HepG2 (cell line): Measurements from ENCODE around the gene KCNK5. TPM values are rescaled to one million over a fixed set of nuclear protein-coding genes. Genes with fewer than 3 reads are reported as not detected.

Experiments
- ATAC-seq: fragments of 200-7000 bp; cut with Tn5 transposase; 3 replicates; pipeline ENCODE4 v1.9.1; 2020; ENCODE audit warnings: mild to moderate bottlenecking, moderate library complexity
- BruUV-seq: library from RNA; stranded (reverse); fragments of 400-500 nt; replicated peaks from 2 replicates; lab custom pipeline; 2021; lab: Mats Ljungman, UMichigan
- CTCF ChIA-PET: fragments of 300-600 bp; formaldehyde crosslinking; extraction: SDS; loops from one replicate; lab custom pipeline; 2021; ENCODE audit warnings: low total read pairs, inconsistent platforms, low intra/inter-chr PET ratio; lab: Yijun Ruan, JAX
- POLR2A ChIA-PET: fragments of 350-600 bp; sonication (Branson Sonifier 250); formaldehyde crosslinking; loops from one replicate; lab custom pipeline; 2020; ENCODE audit warnings: antibody characterized with exemption, inconsistent platforms; lab: Yijun Ruan, JAX
- DNase-seq: peaks from one replicate; pipeline ENCODE4 v3.0.0-alpha.2; 2015; ENCODE audit warnings: low spot score
- FAIRE-seq: peaks from 3 replicates; lab custom pipeline; 2011; peaks lifted over from hg19 to GRCh38; lab: Jason Lieb, UNC
- H2AFZ ChIP-seq: one replicate; pipeline ENCODE4 v1.6.1; 2011; ENCODE audit warnings: low read length, inconsistent platforms
- H3K27ac ChIP-seq: fragments of 300-600 bp; 3 replicates; pipeline ENCODE4 v1.8.0; 2011; ENCODE audit warnings: mixed run types, mild to moderate bottlenecking, mixed read lengths, low read length, inconsistent platforms; ENCODE audit not compliant: insufficient read depth; ENCODE audit errors: extremely low read length
- H3K27me3 ChIP-seq, 2 experiments: fragments of 200-600 bp in 1 of 2; 2 replicates in 1 of 2; 3 replicates in 1 of 2; pipeline versions ENCODE4 v1.6.0 to v1.8.0; 2011; ENCODE audit warnings: low read length in 2 of 2, mild to moderate bottlenecking in 2 of 2, moderate library complexity in 2 of 2, inconsistent platforms in 1 of 2; ENCODE audit not compliant: insufficient read depth in 2 of 2, control insufficient read depth in 1 of 2
- H3K36me3 ChIP-seq, 2 experiments: fragments of 200-600 bp in 1 of 2; replicated peaks in 1 of 2; 2 replicates in 1 of 2; 3 replicates in 1 of 2; pipeline versions ENCODE4 v1.5.1 to v1.8.0; 2011; ENCODE audit warnings: low read length in 2 of 2, inconsistent platforms in 1 of 2; ENCODE audit not compliant: insufficient read depth in 2 of 2, control insufficient read depth in 1 of 2
- H3K4me1 ChIP-seq: 2 replicates; pipeline ENCODE4 v1.5.1; 2012; ENCODE audit warnings: low read length, inconsistent platforms; ENCODE audit not compliant: insufficient read depth
- H3K4me2 ChIP-seq: 2 replicates; pipeline ENCODE4 v1.6.0; 2011; ENCODE audit warnings: low read depth, low read length, inconsistent platforms
- H3K4me3 ChIP-seq, 3 experiments: fragments of 200-600 bp in 1 of 3; sonication (generic), shearing (Covaris generic) in 1 of 3; replicated peaks in 1 of 3; 2 replicates each; pipeline ENCODE4 v1.5.1; 2011 to 2016; ENCODE audit warnings: low read length in 3 of 3, inconsistent platforms in 2 of 3, low read depth in 2 of 3, mild to moderate bottlenecking in 2 of 3, control low read depth in 1 of 3, mixed read lengths in 1 of 3; ENCODE audit not compliant: insufficient read depth in 1 of 3
- H3K79me2 ChIP-seq: one replicate; pipeline ENCODE4 v1.6.1; 2011; ENCODE audit warnings: low read length, inconsistent platforms; ENCODE audit not compliant: insufficient read depth
- H3K9ac ChIP-seq: 2 replicates; pipeline ENCODE4 v1.6.0; 2011; ENCODE audit warnings: mild to moderate bottlenecking, low read depth, low read length, inconsistent platforms; ENCODE audit not compliant: insufficient read depth
- H3K9me3 ChIP-seq: 2 replicates; pipeline ENCODE4 v1.5.1; 2012; ENCODE audit warnings: mild to moderate bottlenecking, low read length
- H4K20me1 ChIP-seq: 2 replicates; pipeline ENCODE4 v1.6.0; 2011; ENCODE audit warnings: inconsistent platforms, mild to moderate bottlenecking, low read length, moderate library complexity; ENCODE audit not compliant: insufficient read depth
- ARNTL ChIP-seq: sonication (generic); formaldehyde crosslinking; IDR thresholded peaks from 2 replicates; pipeline ENCODE4 v1.4.0; 2020; ENCODE audit warnings: mild to moderate bottlenecking, missing genetic modification reagents
- DNMT1 ChIP-seq: sonication (generic); formaldehyde crosslinking; IDR thresholded peaks from 2 replicates; pipeline ENCODE4 v1.5.1; 2020; ENCODE audit warnings: mild to moderate bottlenecking, missing genetic modification reagents
- NCOR1 ChIP-seq: fragments of 200-600 bp; sonication (generic); IDR thresholded peaks from 2 replicates; pipeline ENCODE4 v1.7.0; 2017; ENCODE audit warnings: antibody characterized with exemption, low read length, borderline replicate concordance
- PAX8 ChIP-seq: sonication (generic); formaldehyde crosslinking; IDR thresholded peaks from 2 replicates; pipeline ENCODE4 v1.8.0; 2022; ENCODE audit warnings: mild to moderate bottlenecking, missing genetic modification reagents, borderline replicate concordance
- STAG1 ChIP-seq: sonication (generic); formaldehyde crosslinking; IDR thresholded peaks from 2 replicates; pipeline ENCODE4 v1.4.0; 2020; ENCODE audit warnings: missing genetic modification reagents
- TBX3 ChIP-seq: fragments of 450-650 bp; IDR thresholded peaks from 2 replicates; pipeline ENCODE4 v1.6.1; 2017; ENCODE audit warnings: antibody characterized with exemption, mild to moderate bottlenecking, inconsistent platforms, borderline replicate concordance
- ZBTB46 ChIP-seq: sonication (generic); formaldehyde crosslinking; IDR thresholded peaks from 2 replicates; pipeline ENCODE4 v1.4.0; 2020; ENCODE audit warnings: mild to moderate bottlenecking, missing genetic modification reagents, borderline replicate concordance
- ZFP1 ChIP-seq: IDR thresholded peaks from 2 replicates; pipeline ENCODE4 v1.6.1; 2016
- ZKSCAN1 ChIP-seq: fragments of 150-350 bp; IDR thresholded peaks from 2 replicates; pipeline ENCODE4 v1.6.1; 2014; ENCODE audit warnings: low read length
- ZNF235 ChIP-seq: sonication (generic); formaldehyde crosslinking; IDR thresholded peaks from 2 replicates; pipeline ENCODE4 v1.8.1; 2023; ENCODE audit warnings: mild to moderate bottlenecking, missing genetic modification reagents, borderline replicate concordance
- ZNF460 ChIP-seq: sonication (generic); formaldehyde crosslinking; IDR thresholded peaks from 2 replicates; pipeline ENCODE4 v1.5.1; 2020; ENCODE audit warnings: missing genetic modification reagents, mild to moderate bottlenecking, borderline replicate concordance
- ZNF772 ChIP-seq: sonication (generic); formaldehyde crosslinking; IDR thresholded peaks from 2 replicates; pipeline ENCODE4 v1.5.0; 2020; ENCODE audit warnings: mild to moderate bottlenecking, missing genetic modification reagents
- ZNF781 ChIP-seq: sonication (generic); formaldehyde crosslinking; IDR thresholded peaks from 2 replicates; pipeline ENCODE4 v1.5.1; 2020; ENCODE audit warnings: borderline replicate concordance, mild to moderate bottlenecking, missing genetic modification reagents; ENCODE audit errors: not compliant biosample characterization
- ZSCAN30 ChIP-seq: sonication (generic); formaldehyde crosslinking; IDR thresholded peaks from 2 replicates; pipeline ENCODE4 v1.5.0; 2020; ENCODE audit warnings: mild to moderate bottlenecking, missing genetic modification reagents
- WGBS: methylation state at CpG from one replicate; pipeline ENCODE4 v1.1.6; 2017; ENCODE audit warnings: low lambda C conversion rate; 5-methylcytosine and 5-hydroxymethylcytosine counted together
- in situ Hi-C: cut with HindIII; loops from 2 replicates; pipeline ENCODE4 v1.10.0; 2017; ENCODE audit warnings: low pct_unique_long_range_greater_than_20kb; ENCODE audit not compliant: extremely low pct_ligation_motif_present
- intact Hi-C: fragments of 100-400 bp; cut with micrococcal nuclease; formaldehyde crosslinking; loops from one replicate; pipeline ENCODE4 v1.10.0; 2022; ENCODE audit not compliant: unreplicated experiment
- polyA plus RNA-seq, 8 experiments: library from polyadenylated mRNA; depleted of rRNA in 3 of 8; stranded (reverse) in 7 of 8; unstranded in 1 of 8; fragments of >200 nt; fragmentation: Illumina TruSeq in 4 of 8; extraction: Trizol in 4 of 8; gene quantifications; 2 replicates each; pipeline versions ENCODE4 v1.2.1 to v1.2.3, GENCODE V29; 2011 to 2016; ENCODE audit warnings: low read depth in 4 of 8, missing spikeins in 1 of 8, mixed read lengths in 1 of 8; ENCODE audit not compliant: insufficient read depth in 1 of 8
- total RNA-seq, 5 experiments: library from RNA; depleted of rRNA; stranded (reverse); fragments of >200 nt; fragmentation: Illumina TruSeq; extraction: Trizol; gene quantifications; 2 replicates each; pipeline ENCODE4 v1.2.3, GENCODE V29; 2016; ENCODE audit warnings: low read depth in 1 of 5
- TF ChIP-seq, protein P1 (sequence below): sonication (generic); formaldehyde crosslinking; IDR thresholded peaks from 2 replicates; pipeline ENCODE4 v1.9.0; 2021; ENCODE audit warnings: missing genetic modification reagents, borderline replicate concordance

The KCNK5 gene
- total and polyA plus RNA-seq, 2 of the 13 experiments (the other 11 are each of a cell fraction or from before 2014, with no cell fraction given), result 0.04 TPM; not detected in 1

GRCh38 chr6:39207416-39208222, 21.7 kb downstream of the KCNK5 start:
- Histone ChIP-seq H3K4me3 (no peak overlapping the region), H3K9me3 (no peaks in the 10 kb centered on the region), H3K4me1 (no peaks in the 10 kb centered on the region), H2AFZ (no peak overlapping the region), H4K20me1 (no peaks in the 10 kb centered on the region), H3K27me3 (no peaks in the 10 kb centered on the region; a peak in 2 of 5 replicates), H3K4me2 (no peak overlapping the region), H3K27ac (no peak overlapping the region), H3K79me2 (no peaks in the 10 kb centered on the region), H3K9ac (no peak overlapping the region), H3K36me3 (no peaks in the 10 kb centered on the region)
- ATAC-seq (no peak), FAIRE-seq (no peak), DNase-seq (no peak)
- CTCF ChIA-PET, result no interaction called here
- intact Hi-C loops (no loop called here), in situ Hi-C loops (no loop called here)
- no TSS peak for BruUV-seq
- POLR2A ChIA-PET, result no interaction called here
- 71% methylated on average over 3 of the region's 8 CpGs for WGBS
- TF ChIP-seq PAX8 (CRISPR knock-in tag) (no peak), ZSCAN30 (CRISPR knock-in tag) (no peak), ZNF235 (CRISPR knock-in tag) (no peak), ZNF781 (CRISPR knock-in tag) (no peak), NCOR1 (no peak), ZKSCAN1 (no peak), ZNF460 (CRISPR knock-in tag) (no peak), ZNF772 (CRISPR knock-in tag) (no peak), ARNTL (CRISPR knock-in tag) (no peak), STAG1 (CRISPR knock-in tag) (no peak), ZBTB46 (CRISPR knock-in tag) (no peak), TBX3 (no peak), ZFP1 (CRISPR knock-in tag) (no peak), DNMT1 (no peak)
- TF ChIP-seq, protein P1, sequence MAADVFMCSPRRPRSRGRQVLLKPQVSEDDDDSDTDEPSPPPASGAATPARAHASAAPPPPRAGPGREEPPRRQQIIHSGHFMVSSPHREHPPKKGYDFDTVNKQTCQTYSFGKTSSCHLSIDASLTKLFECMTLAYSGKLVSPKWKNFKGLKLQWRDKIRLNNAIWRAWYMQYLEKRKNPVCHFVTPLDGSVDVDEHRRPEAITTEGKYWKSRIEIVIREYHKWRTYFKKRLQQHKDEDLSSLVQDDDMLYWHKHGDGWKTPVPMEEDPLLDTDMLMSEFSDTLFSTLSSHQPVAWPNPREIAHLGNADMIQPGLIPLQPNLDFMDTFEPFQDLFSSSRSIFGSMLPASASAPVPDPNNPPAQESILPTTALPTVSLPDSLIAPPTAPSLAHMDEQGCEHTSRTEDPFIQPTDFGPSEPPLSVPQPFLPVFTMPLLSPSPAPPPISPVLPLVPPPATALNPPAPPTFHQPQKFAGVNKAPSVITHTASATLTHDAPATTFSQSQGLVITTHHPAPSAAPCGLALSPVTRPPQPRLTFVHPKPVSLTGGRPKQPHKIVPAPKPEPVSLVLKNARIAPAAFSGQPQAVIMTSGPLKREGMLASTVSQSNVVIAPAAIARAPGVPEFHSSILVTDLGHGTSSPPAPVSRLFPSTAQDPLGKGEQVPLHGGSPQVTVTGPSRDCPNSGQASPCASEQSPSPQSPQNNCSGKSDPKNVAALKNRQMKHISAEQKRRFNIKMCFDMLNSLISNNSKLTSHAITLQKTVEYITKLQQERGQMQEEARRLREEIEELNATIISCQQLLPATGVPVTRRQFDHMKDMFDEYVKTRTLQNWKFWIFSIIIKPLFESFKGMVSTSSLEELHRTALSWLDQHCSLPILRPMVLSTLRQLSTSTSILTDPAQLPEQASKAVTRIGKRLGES (CRISPR knock-in tag), result no peak
